HG03095 (cell line): ENCODE data around the gene NXPH1.

ENCODE experiments used
- ATAC-seq: cut with Tn5 transposase; IDR thresholded peaks from one replicate; pipeline ENCODE4 v1.9.1; 2021; ENCODE audit warnings: moderate library complexity; ENCODE audit not compliant: unreplicated experiment

NXPH1 gene

GRCh38 chr7:8783229-8783628 is 349.8 kb downstream of the NXPH1 start:
- ATAC-seq, result no peak

GRCh38 chr7:8785081-8785480 is 351.7 kb downstream of the NXPH1 start:
- no peak for ATAC-seq

GRCh38 chr7:8800986-8801385 is 367.6 kb downstream of the NXPH1 start:
- no peak for ATAC-seq
